Hematopoietic multipotent progenitor cell treated with erythropoietin and hydrocortisone succinate and interleukin-3 and kit ligand, for 15 days (in vitro differentiated cells): ENCODE results near the gene MON2.

Experiments used
- DNase-seq: peaks from one replicate; pipeline ENCODE4 v3.0.0-alpha.2; 2015; ENCODE audit warnings: low spot score

The MON2 gene

DNA sequence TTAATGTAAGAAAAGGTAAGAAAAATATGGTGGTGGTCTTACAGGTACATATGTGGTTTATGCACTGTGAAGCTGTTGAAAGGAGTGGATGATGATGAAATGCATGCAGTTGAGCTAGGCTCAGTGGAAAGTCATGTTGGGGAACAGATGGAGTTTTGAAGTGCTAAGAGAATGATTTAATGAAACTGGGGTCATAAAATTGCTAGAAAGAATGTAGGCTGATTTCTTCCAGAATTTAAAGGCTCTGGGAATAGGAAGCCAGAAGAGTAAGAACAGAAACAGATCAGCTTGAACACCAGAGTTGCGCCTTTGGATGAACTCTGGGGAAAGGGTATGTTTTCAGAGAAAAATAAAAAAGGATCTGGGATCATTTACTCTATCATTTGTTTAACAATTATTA lies 146.5 kb downstream of the MON2 start:
- no peak for DNase-seq

- DNase-seq, result no peak
Observed at GRCh38 chr12:62618319-62618718, 151.7 kb downstream of the MON2 start.

DNA sequence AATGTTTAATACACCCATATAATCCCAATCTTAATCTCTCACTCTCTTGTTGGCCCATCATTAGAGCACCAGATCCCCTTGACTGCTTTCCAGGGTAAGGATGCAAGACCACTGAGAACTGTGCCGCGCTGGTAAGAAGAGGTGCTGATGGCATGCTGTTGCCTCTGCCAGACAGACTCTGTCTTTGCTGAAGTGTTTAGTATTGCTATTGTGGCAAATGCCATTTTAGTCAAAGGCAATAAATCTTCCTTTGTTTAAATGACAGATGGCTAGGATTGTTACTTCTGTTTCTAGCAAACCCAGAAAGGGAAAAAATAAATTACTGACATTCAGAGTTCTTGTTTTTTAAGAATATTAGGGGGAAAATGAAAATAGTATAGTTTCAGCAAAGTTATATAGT lies 152.3 kb downstream of the MON2 start:
- no peak for DNase-seq

DNA sequence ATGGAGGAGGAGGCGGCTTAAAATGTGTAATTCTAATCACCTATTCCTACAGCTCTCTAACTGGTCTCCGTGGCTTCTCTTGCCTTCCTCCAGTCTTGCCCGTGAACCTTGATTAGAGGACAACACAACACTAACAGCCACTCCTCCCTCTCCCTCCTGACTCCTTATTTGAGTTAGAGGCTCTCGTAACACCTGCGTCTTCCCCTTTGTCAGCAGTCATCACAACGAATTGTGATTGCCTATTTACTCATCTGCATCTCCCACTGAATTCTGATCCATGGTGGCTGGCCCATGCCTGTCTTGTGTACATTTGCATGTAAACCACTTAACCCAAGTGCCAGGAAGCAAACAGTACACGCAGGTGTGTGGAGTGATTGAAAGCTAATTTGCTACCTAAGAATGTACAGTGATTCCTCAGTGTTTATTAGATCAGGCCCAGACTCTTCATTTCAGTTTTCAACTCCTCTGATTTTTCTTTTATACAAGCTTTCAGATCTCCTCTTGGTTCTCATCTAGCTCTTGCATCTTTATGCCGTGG lies 154.5 kb downstream of the MON2 start:
- no peak for DNase-seq

DNA sequence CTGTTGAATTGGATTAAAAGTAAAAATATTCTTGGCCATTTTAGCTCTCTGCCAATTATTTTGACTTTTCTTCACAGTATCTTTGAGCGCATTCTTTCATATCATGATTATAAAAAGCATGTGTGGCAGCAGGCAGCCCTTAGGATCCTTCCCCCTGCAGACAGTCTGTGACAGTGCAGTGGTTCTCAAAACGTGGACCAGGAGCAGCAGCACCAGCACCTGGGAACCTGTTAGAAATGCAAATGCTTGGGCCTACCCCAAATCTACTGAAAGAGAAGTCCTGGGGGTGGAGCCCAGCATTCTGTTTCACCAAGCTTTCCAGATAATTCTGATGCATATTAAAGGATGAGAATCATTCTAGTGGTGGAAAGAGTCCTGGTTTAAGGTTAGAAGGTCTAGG lies 155.6 kb downstream of the MON2 start:
- no peak for DNase-seq

DNA sequence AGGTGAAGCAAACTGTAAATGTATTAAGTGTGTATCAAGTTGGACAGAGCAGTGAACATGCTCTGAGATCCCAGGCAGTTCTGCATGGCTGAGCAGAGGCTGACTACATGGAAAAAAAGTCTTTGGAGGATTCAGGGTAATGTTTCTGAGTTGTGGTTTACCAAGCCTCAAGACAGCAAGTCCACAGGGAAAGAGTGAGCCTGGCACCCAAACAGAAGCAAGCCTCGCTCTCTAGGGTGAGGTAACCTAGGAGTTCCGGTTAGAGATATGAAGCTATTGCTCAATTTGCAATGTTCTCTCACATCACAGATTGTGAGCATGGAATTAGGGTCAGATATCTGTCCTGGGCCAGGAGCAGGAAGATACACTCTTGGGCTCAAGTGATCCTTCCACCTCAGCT lies 158.6 kb downstream of the MON2 start:
- no peak for DNase-seq

- no peak for DNase-seq
Observed at GRCh38 chr12:62627181-62627580, 160.6 kb downstream of the MON2 start.

GRCh38 chr12:62629413-62629812 lies 162.8 kb downstream of the MON2 start:
- DNase-seq, result no peak

DNA sequence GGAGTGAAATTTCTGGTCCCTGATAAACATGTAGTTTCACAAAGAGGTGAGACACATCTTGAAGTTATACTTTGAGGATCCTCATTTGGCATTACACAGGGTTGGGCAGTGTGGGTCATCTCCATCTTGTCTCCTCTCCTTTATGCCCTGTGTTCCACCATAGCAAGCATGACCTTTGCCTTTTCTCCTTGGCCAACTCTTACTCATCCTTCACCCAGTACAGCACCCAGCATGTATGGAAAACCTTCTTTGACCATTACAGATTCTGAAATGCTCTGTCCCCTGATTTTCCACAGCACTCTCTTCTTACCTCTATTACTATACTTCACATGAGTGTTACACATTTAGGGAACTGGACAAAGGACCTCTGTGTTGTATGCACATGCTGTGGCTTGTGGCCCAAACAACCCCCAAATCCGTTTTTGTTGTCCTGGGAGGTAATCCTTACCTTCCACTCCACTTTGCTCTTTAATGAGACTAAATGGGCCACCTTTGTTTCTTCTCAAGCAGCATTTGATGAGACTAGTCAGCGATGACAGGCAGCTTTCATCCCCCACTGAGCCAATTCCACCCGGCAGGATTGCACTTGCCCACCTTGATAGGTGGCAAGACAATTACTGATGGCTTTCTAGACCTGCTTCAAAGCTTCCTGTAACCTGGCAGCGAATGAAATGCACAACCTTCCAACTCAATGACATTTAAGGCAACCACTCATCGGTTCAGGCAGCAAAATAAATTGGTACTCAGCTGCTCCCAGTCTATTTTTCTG lies 163.5 kb downstream of the MON2 start:
- no peak for DNase-seq

GRCh38 chr12:62631471-62632410 lies 165.1 kb downstream of the MON2 start:
- no peak for DNase-seq

DNA sequence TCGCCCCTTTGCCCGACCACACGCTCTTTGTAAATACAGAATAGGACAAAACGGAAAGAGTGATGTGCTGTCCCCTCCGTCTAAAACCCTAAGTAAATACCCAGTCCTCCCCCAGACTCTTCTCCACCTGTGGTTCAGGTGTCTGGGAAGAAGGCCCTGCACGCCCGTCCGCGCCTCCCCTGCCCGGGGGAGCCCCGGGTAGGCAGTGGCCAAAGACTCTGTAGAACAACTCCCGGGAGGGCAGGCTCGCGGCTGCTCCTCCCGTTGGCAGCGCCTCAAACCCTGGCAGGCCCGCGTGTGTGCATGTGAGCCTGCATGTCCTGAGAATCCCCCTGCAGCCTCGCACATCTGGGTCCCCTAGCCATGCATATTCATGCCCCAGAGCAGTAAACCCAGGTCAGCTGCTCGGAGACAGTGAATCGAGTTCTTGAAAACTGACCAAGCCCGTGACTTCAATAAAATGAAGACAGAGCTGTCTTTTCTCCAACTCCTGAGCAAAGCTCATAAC lies 165.8 kb downstream of the MON2 start:
- no peak for DNase-seq

GRCh38 chr12:62635649-62636048 lies 169.0 kb downstream of the MON2 start:
- no peak for DNase-seq

DNA sequence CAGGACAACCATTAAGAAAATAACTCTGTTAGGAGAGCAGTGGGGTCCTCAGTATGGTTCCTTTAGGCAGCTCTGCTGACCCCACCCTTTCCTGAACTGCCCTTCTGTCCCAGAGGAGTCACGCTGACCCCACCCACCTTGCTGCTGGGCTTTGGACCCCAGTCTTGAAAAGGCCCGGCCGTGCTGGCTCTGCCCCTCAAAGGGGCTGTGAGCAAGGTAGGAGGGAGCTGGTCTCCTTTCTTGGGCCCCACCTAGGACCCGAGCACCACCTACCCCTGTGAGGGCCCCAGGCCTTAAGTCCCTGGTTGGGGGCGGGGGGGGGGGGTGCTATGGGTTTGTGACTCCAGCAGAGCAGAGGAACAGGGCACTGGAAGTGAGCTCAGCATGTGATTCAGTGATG lies 171.1 kb downstream of the MON2 start:
- no peak for DNase-seq

GRCh38 chr12:62640910-62641448 lies 174.4 kb downstream of the MON2 start:
- DNase-seq, result no peak

- no peak for DNase-seq
Observed at GRCh38 chr12:62642486-62642885, 175.9 kb downstream of the MON2 start.

DNA sequence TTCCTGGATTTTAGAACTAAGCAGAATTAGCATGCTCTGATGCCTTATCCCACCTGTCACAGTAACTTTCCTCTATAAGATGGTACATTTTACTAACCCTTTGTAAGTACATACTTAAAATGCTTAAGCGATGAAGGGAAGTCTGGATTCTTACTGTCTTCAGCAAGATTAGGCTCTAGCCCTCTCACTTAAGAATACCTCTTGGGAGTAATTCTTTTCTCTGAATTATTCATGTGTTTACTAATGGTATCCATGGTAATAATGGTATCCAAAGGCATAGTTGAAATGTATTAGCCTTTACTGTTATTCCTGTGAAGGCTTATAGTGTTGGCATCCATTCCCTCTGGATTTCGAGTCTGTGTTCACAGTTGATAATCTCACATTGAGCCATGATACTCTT lies 176.9 kb downstream of the MON2 start:
- no peak for DNase-seq

- no peak for DNase-seq
Observed at GRCh38 chr12:62646566-62646965, 179.9 kb downstream of the MON2 start.

DNA sequence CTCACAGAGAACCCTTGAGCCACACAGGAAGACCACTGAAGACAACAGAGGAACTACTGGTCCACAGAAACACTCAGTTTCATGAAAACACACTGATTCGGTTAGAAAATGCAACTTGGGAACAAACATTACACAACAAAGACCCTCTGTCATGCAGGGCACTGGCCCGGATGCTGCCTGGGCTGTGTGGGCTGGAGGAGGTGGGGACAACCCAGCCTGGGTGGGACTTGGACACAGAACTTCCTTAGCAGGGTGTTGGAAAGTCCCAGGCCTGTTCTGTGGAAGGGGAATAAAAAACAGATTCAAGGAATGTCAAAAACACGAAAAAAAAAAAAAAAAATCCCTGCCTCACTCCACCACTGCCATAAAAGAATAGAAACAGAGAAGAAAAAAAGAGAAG lies 181.0 kb downstream of the MON2 start:
- DNase-seq, result no peak

- no peak for DNase-seq
Observed at GRCh38 chr12:62649412-62650138, 182.9 kb downstream of the MON2 start.
